HuH-7 (cell line): ENCODE data around the gene LSM10.

Experiments
- DNase-seq: peaks from one replicate; pipeline ENCODE4 v3.0.0; 2011; ENCODE audit warnings: low spot score

Gene LSM10

GRCh38 chr1:36351227-36351977 lies 46.3 kb downstream of the LSM10 start:
- DNase-seq = no peak

- DNase-seq = no peak
These were observed 47.0 kb downstream of the LSM10 start for GRCh38 chr1:36350659-36351226.

- no peak for DNase-seq
These were observed 47.9 kb downstream of the LSM10 start for GRCh38 chr1:36349839-36350238.

GRCh38 chr1:36349241-36349671 lies 48.5 kb downstream of the LSM10 start:
- DNase-seq = no peak

GRCh38 chr1:36346741-36347370 lies 50.9 kb downstream of the LSM10 start:
- no peak for DNase-seq

GRCh38 chr1:36345353-36345752 lies 52.4 kb downstream of the LSM10 start:
- DNase-seq = no peak

- no peak for DNase-seq
These were observed 53.4 kb downstream of the LSM10 start for GRCh38 chr1:36344395-36344680.

GRCh38 chr1:36343651-36344394 lies 53.9 kb downstream of the LSM10 start:
- no peak for DNase-seq
